Activated naive CD8-positive, alpha-beta T cell treated with anti-CD3 and anti-CD28 coated beads, Interleukin-2, amount 50 U/mL, for 16 hours (primary cell): ENCODE data around the gene EGLN1.

Experiments used
- DNase-seq: peaks from one replicate; pipeline ENCODE4 v3.0.0-alpha.2; 2020; ENCODE audit warnings: low read depth, low spot score

Gene EGLN1

GRCh38 chr1:231397886-231398671, 24.0 kb downstream of the EGLN1 start:
- DNase-seq: no peak

- no peak for DNase-seq
Observed at GRCh38 chr1:231396643-231397042, 25.4 kb downstream of the EGLN1 start.

- no peak for DNase-seq
Observed at GRCh38 chr1:231395998-231396390, 26.1 kb downstream of the EGLN1 start.

- DNase-seq: no peak
Observed at GRCh38 chr1:231395076-231395997, 26.8 kb downstream of the EGLN1 start.

GRCh38 chr1:231393668-231394067, 28.4 kb downstream of the EGLN1 start:
- DNase-seq: no peak

- DNase-seq: no peak
Observed at GRCh38 chr1:231392389-231393131, 29.5 kb downstream of the EGLN1 start.

- no peak for DNase-seq
Observed at GRCh38 chr1:231390071-231390470, 32.0 kb downstream of the EGLN1 start.

- no peak for DNase-seq
Observed at GRCh38 chr1:231387770-231388669, 34.1 kb downstream of the EGLN1 start.

- DNase-seq: no peak
Observed at GRCh38 chr1:231386466-231386865, 35.6 kb downstream of the EGLN1 start.

GRCh38 chr1:231385416-231385748, 36.7 kb downstream of the EGLN1 start:
- DNase-seq: no peak

- DNase-seq: no peak
Observed at GRCh38 chr1:231384696-231385415, 37.2 kb downstream of the EGLN1 start.

- no peak for DNase-seq
Observed at GRCh38 chr1:231383159-231383860, 38.8 kb downstream of the EGLN1 start.

GRCh38 chr1:231382426-231382825, 39.7 kb downstream of the EGLN1 start:
- DNase-seq: no peak

GRCh38 chr1:231381729-231382128, 40.4 kb downstream of the EGLN1 start:
- no peak for DNase-seq

GRCh38 chr1:231376875-231377549, 45.1 kb downstream of the EGLN1 start:
- DNase-seq: no peak

GRCh38 chr1:231376101-231376500, 46.0 kb downstream of the EGLN1 start:
- DNase-seq: no peak

- DNase-seq: no peak
Observed at GRCh38 chr1:231374394-231374793, 47.7 kb downstream of the EGLN1 start.

GRCh38 chr1:231372501-231372900, 49.6 kb downstream of the EGLN1 start:
- DNase-seq: no peak

GRCh38 chr1:231369282-231369681, 52.8 kb downstream of the EGLN1 start:
- DNase-seq: no peak
